ENCODE data around the gene KLHL29. TPM values are rescaled to one million over a fixed set of nuclear protein-coding genes. Genes with fewer than 3 reads are reported as not detected.

Gene KLHL29
- total RNA-seq, 1 experiment from 2014 or later, result 5.6 TPM

GRCh38 chr2:23694058-23695045 lies 309.4 kb downstream of the KLHL29 start:
- no peak for DNase-seq (ENCODE audit: low read depth)

- DNase-seq (ENCODE audit: low read depth), result no peak
These were observed 310.4 kb downstream of the KLHL29 start for GRCh38 chr2:23695214-23695889.

GRCh38 chr2:23695890-23696751 lies 311.1 kb downstream of the KLHL29 start:
- no peak for DNase-seq (ENCODE audit: low read depth)

- no peak for DNase-seq (ENCODE audit: low read depth)
These were observed 311.7 kb downstream of the KLHL29 start for GRCh38 chr2:23696752-23697045.

- no peak for DNase-seq (ENCODE audit: low read depth)
These were observed 312.5 kb downstream of the KLHL29 start for GRCh38 chr2:23697256-23698075.

GRCh38 chr2:23698116-23698693 lies 313.2 kb downstream of the KLHL29 start:
- DNase-seq (ENCODE audit: low read depth), result no peak

- no peak for DNase-seq (ENCODE audit: low read depth)
These were observed 314.0 kb downstream of the KLHL29 start for GRCh38 chr2:23698721-23699579.

GRCh38 chr2:23699580-23699925 lies 314.6 kb downstream of the KLHL29 start:
- DNase-seq (ENCODE audit: low read depth), result no peak

GRCh38 chr2:23700627-23701026 lies 315.6 kb downstream of the KLHL29 start:
- DNase-seq (ENCODE audit: low read depth), result no peak

- DNase-seq (ENCODE audit: low read depth), result no peak
These were observed 318.1 kb downstream of the KLHL29 start for GRCh38 chr2:23703037-23703582.

GRCh38 chr2:23703583-23704385 lies 318.8 kb downstream of the KLHL29 start:
- DNase-seq (ENCODE audit: low read depth), result no peak

GRCh38 chr2:23705771-23706612 lies 321.0 kb downstream of the KLHL29 start:
- DNase-seq (ENCODE audit: low read depth), result no peak

GRCh38 chr2:23706613-23707078 lies 321.7 kb downstream of the KLHL29 start:
- no peak for DNase-seq (ENCODE audit: low read depth)

GRCh38 chr2:23707096-23707495 lies 322.1 kb downstream of the KLHL29 start:
- no peak for DNase-seq (ENCODE audit: low read depth)

- DNase-seq (ENCODE audit: low read depth), result no peak
These were observed 323.8 kb downstream of the KLHL29 start for GRCh38 chr2:23708771-23709170.

- no peak for DNase-seq (ENCODE audit: low read depth)
These were observed 324.3 kb downstream of the KLHL29 start for GRCh38 chr2:23709311-23709710.

- DNase-seq (ENCODE audit: low read depth), result no peak
These were observed 327.2 kb downstream of the KLHL29 start for GRCh38 chr2:23711979-23712755.
